H1 (cell line): ENCODE data around the gene MCF2L. TPM values are rescaled to one million over a fixed set of nuclear protein-coding genes. Genes with fewer than 3 reads are reported as not detected.

Source experiments
- CTCF ChIA-PET: fragments of 300-600 bp; sonication (Branson Sonifier 250); formaldehyde crosslinking; loops from one replicate; lab custom pipeline; 2021; ENCODE audit not compliant: partially characterized antibody; lab: Charles Lee
- POLR2A ChIA-PET: fragments of 300-600 bp; sonication (Branson Sonifier 250); formaldehyde crosslinking; loops from one replicate; lab custom pipeline; 2021; ENCODE audit warnings: inconsistent platforms; ENCODE audit not compliant: partially characterized antibody; lab: Charles Lee
- DNase-seq, 2 experiments: peaks; one replicate each; pipeline versions ENCODE4 v3.0.0 to v3.0.0-alpha.2; 2010 to 2022; ENCODE audit warnings: low spot score in 2 of 2, low read depth in 1 of 2, mixed read lengths in 1 of 2
- FAIRE-seq: peaks from 2 replicates; lab custom pipeline; 2011; peaks lifted over from hg19 to GRCh38; lab: Jason Lieb, UNC
- H2AFZ ChIP-seq: 2 replicates; pipeline ENCODE4 v1.8.1; 2012; ENCODE audit warnings: low read length, inconsistent platforms
- H2AK5ac ChIP-seq: 2 replicates; pipeline ENCODE4 v1.6.1; 2013; ENCODE audit warnings: low read depth, low read length
- H2BK120ac ChIP-seq: replicated peaks from 2 replicates; pipeline ENCODE3; 2013; ENCODE audit warnings: low read depth, low read length, inconsistent platforms
- H2BK12ac ChIP-seq: 2 replicates; pipeline ENCODE4 v1.6.1; 2013; ENCODE audit warnings: low read depth, low read length
- H2BK15ac ChIP-seq: 2 replicates; pipeline ENCODE4 v1.6.1; 2013; ENCODE audit warnings: low read length
- H2BK20ac ChIP-seq: 2 replicates; pipeline ENCODE4 v1.6.1; 2013; ENCODE audit warnings: low read length
- H2BK5ac ChIP-seq: 2 replicates; pipeline ENCODE4 v1.6.1; 2013; ENCODE audit warnings: low read depth, low read length
- H3K14ac ChIP-seq: 2 replicates; pipeline ENCODE4 v1.6.1; 2013; ENCODE audit warnings: inconsistent platforms; ENCODE audit not compliant: insufficient read length
- H3K18ac ChIP-seq: 2 replicates; pipeline ENCODE4 v1.6.1; 2013; ENCODE audit warnings: low read length; ENCODE audit errors: extremely low read depth
- H3K23ac ChIP-seq: 2 replicates; pipeline ENCODE4 v1.6.1; 2013; ENCODE audit warnings: inconsistent platforms; ENCODE audit not compliant: insufficient read length
- H3K23me2 ChIP-seq: 2 replicates; pipeline ENCODE4 v1.6.1; 2013; ENCODE audit warnings: low read depth, low read length
- H3K27ac ChIP-seq: 2 replicates; pipeline ENCODE4 v1.6.1; 2011; ENCODE audit warnings: low read depth, low read length, inconsistent platforms
- H3K27me3 ChIP-seq, 4 experiments: replicated peaks in 1 of 4; 1 replicate in 1 of 4; 2 replicates in 3 of 4; pipeline versions ENCODE4 v1.6.1 to v1.8.1; 2011 to 2013; ENCODE audit warnings: low read length in 3 of 4, mild to moderate bottlenecking in 3 of 4, inconsistent platforms in 2 of 4, mixed read lengths in 2 of 4, moderate library complexity in 1 of 4; ENCODE audit not compliant: control insufficient read depth in 3 of 4, insufficient read depth in 3 of 4; ENCODE audit errors: extremely low read depth in 1 of 4
- H3K36me3 ChIP-seq, 4 experiments: 2 replicates each; pipeline versions ENCODE4 v1.6.1 to v1.8.1; 2011 to 2013; ENCODE audit warnings: mild to moderate bottlenecking in 4 of 4, low read length in 3 of 4, moderate library complexity in 2 of 4, control low read depth in 1 of 4, inconsistent platforms in 1 of 4; ENCODE audit not compliant: insufficient read depth in 4 of 4, control insufficient read depth in 2 of 4
- H3K4ac ChIP-seq: replicated peaks from 2 replicates; pipeline ENCODE3; 2013; ENCODE audit warnings: low read length, low read depth, mixed read lengths, inconsistent platforms; ENCODE audit not compliant: insufficient read length
- H3K4me1 ChIP-seq, 4 experiments: replicated peaks in 1 of 4; 1 replicate in 1 of 4; 2 replicates in 3 of 4; pipeline versions ENCODE4 v1.6.1 to v1.8.1; 2011 to 2013; ENCODE audit warnings: low read length in 3 of 4, inconsistent platforms in 2 of 4, mixed read lengths in 1 of 4; ENCODE audit not compliant: insufficient read depth in 4 of 4, control insufficient read depth in 3 of 4
- H3K4me2 ChIP-seq, 2 experiments: 2 replicates each; pipeline versions ENCODE4 v1.6.1 to v1.8.1; 2011 to 2013; ENCODE audit warnings: low read depth in 2 of 2, low read length in 2 of 2, control low read depth in 1 of 2, inconsistent platforms in 1 of 2, mild to moderate bottlenecking in 1 of 2; ENCODE audit not compliant: insufficient read depth in 1 of 2
- H3K4me3 ChIP-seq, 4 experiments: fragments of 200-600, 300-600 bp in 1 of 4; sonication (generic), shearing (Covaris generic), sonication (Bioruptor Twin) in 1 of 4; 2 replicates each; pipeline versions ENCODE4 v1.5.1 to v1.8.1; 2011 to 2016; ENCODE audit warnings: low read length in 4 of 4, low read depth in 3 of 4, control low read depth in 2 of 4, inconsistent platforms in 2 of 4, mild to moderate bottlenecking in 2 of 4, mixed read lengths in 1 of 4, moderate library complexity in 1 of 4; ENCODE audit not compliant: insufficient read depth in 2 of 4; ENCODE audit errors: extremely low read depth in 1 of 4
- H3K56ac ChIP-seq: replicated peaks from 2 replicates; pipeline ENCODE3; 2013; ENCODE audit warnings: low read depth, mild to moderate bottlenecking, mixed read lengths, low read length, inconsistent platforms; ENCODE audit not compliant: insufficient read length
- H3K79me1 ChIP-seq: 2 replicates; pipeline ENCODE4 v1.6.1; 2013; ENCODE audit warnings: low read depth, low read length, control low read depth
- H3K79me2 ChIP-seq, 2 experiments: 2 replicates each; pipeline versions ENCODE4 v1.6.1 to v1.8.1; 2012 to 2013; ENCODE audit warnings: low read length in 2 of 2, mild to moderate bottlenecking in 2 of 2, inconsistent platforms in 1 of 2; ENCODE audit not compliant: insufficient read depth in 2 of 2, control insufficient read depth in 1 of 2
- H3K9ac ChIP-seq, 4 experiments: replicated peaks in 1 of 4; 1 replicate in 1 of 4; 2 replicates in 3 of 4; pipeline versions ENCODE4 v1.6.1 to v1.8.1; 2011 to 2013; ENCODE audit warnings: low read depth in 3 of 4, low read length in 3 of 4, control low read depth in 2 of 4, mild to moderate bottlenecking in 2 of 4, moderate library complexity in 2 of 4, inconsistent platforms in 1 of 4; ENCODE audit errors: extremely low read depth in 1 of 4
- H3K9me3 ChIP-seq, 2 experiments: 2 replicates each; pipeline versions ENCODE4 v1.6.1 to v1.8.1; 2012 to 2013; ENCODE audit warnings: mild to moderate bottlenecking in 2 of 2, moderate library complexity in 2 of 2, control low read depth in 1 of 2, inconsistent platforms in 1 of 2, low read depth in 1 of 2, low read length in 1 of 2, mixed read lengths in 1 of 2; ENCODE audit not compliant: insufficient read depth in 2 of 2
- H4K20me1 ChIP-seq, 2 experiments: replicated peaks in 1 of 2; 2 replicates each; pipeline versions ENCODE3 to v1.8.1; 2011 to 2013; ENCODE audit warnings: inconsistent platforms in 2 of 2, low read length in 2 of 2, mild to moderate bottlenecking in 1 of 2; ENCODE audit not compliant: insufficient read depth in 2 of 2, control insufficient read depth in 1 of 2
- H4K5ac ChIP-seq: 2 replicates; pipeline ENCODE4 v1.6.1; 2013; ENCODE audit warnings: low read length, low read depth, mixed read lengths, inconsistent platforms; ENCODE audit not compliant: insufficient read length
- H4K8ac ChIP-seq: 2 replicates; pipeline ENCODE4 v1.8.0; 2013; ENCODE audit warnings: mild to moderate bottlenecking, moderate library complexity, low read length, inconsistent platforms; ENCODE audit not compliant: insufficient read depth; ENCODE audit errors: extremely low read depth
- H4K91ac ChIP-seq: replicated peaks from 2 replicates; pipeline ENCODE3; 2013; ENCODE audit warnings: low read length, mixed read lengths, inconsistent platforms; ENCODE audit not compliant: insufficient read length
- CBX5 ChIP-seq: fragments of 300-800, 300-1000 bp; sonication (generic); IDR thresholded peaks from 2 replicates; pipeline ENCODE4 v1.7.1; 2016; ENCODE audit warnings: antibody characterized with exemption, low read length, low read depth
- CTCF ChIP-seq, 3 experiments: IDR thresholded peaks; 1 replicate in 2 of 3; 2 replicates in 1 of 3; pipeline versions ENCODE4 v1.5.1 to v1.6.1; 2011; ENCODE audit warnings: low read length in 3 of 3, mild to moderate bottlenecking in 3 of 3, inconsistent platforms in 2 of 3, low read depth in 1 of 3, moderate library complexity in 1 of 3; ENCODE audit not compliant: insufficient read depth in 1 of 3; ENCODE audit errors: control extremely low read depth in 1 of 3
- EZH2 ChIP-seq: fragments of 200-600 bp; sonication (generic); IDR thresholded peaks from 2 replicates; pipeline ENCODE4 v1.7.1; 2012; ENCODE audit warnings: low read depth, mild to moderate bottlenecking, moderate library complexity, low read length, inconsistent platforms; ENCODE audit not compliant: severe bottlenecking
- HDAC2 ChIP-seq, 2 experiments: fragments of 300-600 bp in 1 of 2; sonication (generic) in 1 of 2; IDR thresholded peaks; 2 replicates each; pipeline ENCODE4 v1.6.1; 2011 to 2012; ENCODE audit warnings: low read depth in 2 of 2, low read length in 2 of 2, mild to moderate bottlenecking in 2 of 2, moderate library complexity in 2 of 2, borderline replicate concordance in 1 of 2, inconsistent platforms in 1 of 2
- KDM5A ChIP-seq: fragments of 200-600 bp; IDR thresholded peaks from 2 replicates; pipeline ENCODE4 v1.7.1; 2012; ENCODE audit warnings: mild to moderate bottlenecking, low read length, inconsistent platforms, mixed read lengths
- NANOG ChIP-seq: IDR thresholded peaks from 2 replicates; pipeline ENCODE4 v1.6.1; 2011; ENCODE audit warnings: low read length, low read depth, mild to moderate bottlenecking, inconsistent platforms; ENCODE audit not compliant: insufficient read depth, poor library complexity, severe bottlenecking
- RXRA ChIP-seq: IDR thresholded peaks from 2 replicates; pipeline ENCODE4 v1.6.1; 2011; ENCODE audit warnings: low read depth, mild to moderate bottlenecking, low read length, moderate library complexity; ENCODE audit not compliant: insufficient read depth
- WGBS, 2 experiments: shearing (Covaris generic) in 1 of 2; methylation state at CpG; one replicate each; pipeline versions ENCODE4 v1.1.6 to v1.1.7; 2013 to 2015; ENCODE audit warnings: low lambda C conversion rate in 2 of 2, mixed read lengths in 2 of 2, inconsistent platforms in 1 of 2, low coverage in 1 of 2, missing lambda C conversion rate in 1 of 2; ENCODE audit not compliant: insufficient replicate concordance in 2 of 2, insufficient coverage in 1 of 2, insufficient read length in 1 of 2; ENCODE audit errors: extremely low coverage in 1 of 2, missing lambda C conversion rate in 1 of 2; 5-methylcytosine and 5-hydroxymethylcytosine counted together
- polyA plus RNA-seq, 7 experiments: library from polyadenylated mRNA; depleted of rRNA in 3 of 7; stranded (reverse) in 5 of 7; unstranded in 2 of 7; fragments of >200 nt in 5 of 7; fragments of 200-250 nt in 2 of 7; gene quantifications; 1 replicate in 5 of 7; 2 replicates in 1 of 7; 4 replicates in 1 of 7; pipeline versions ENCODE4 v1.2.1 to v1.2.3, GENCODE V29; 2011 to 2013; ENCODE audit warnings: missing spikeins in 2 of 7, mixed read lengths in 2 of 7
- total RNA-seq: library from RNA; stranded (reverse); fragmentation: NEBNext Ultra II Directional; extraction: Animal tissue kit (Norgen Biotek cat#: 25700); gene quantifications from 2 replicates; pipeline ENCODE4 v1.2.1, GENCODE V29; 2021

Gene MCF2L
- total and polyA plus RNA-seq, 2 of the 8 experiments (the other 6 are each of a cell fraction or from before 2014, with no cell fraction given), result 10.1 to 24.4 TPM

GRCh38 chr13:112984954-112985802, 16.2 kb downstream of the MCF2L start:
- H3K23ac ChIP-seq, result no peak overlapping the region
- ChIA-PET CTCF (interaction anchor here (0.7 to 5.6 kb wide), 11 partner anchors 10 to 111 kb away, joined by 3 to 33 read pairs (median 4); partner anchors contain the start of gene MCF2L), POLR2A (interaction anchor here (1.3 kb wide), 1 partner anchor 15 kb away, joined by 3 read pairs; no protein-coding TSS in a partner anchor)
- H3K56ac ChIP-seq, result no peak overlapping the region
- H3K27ac ChIP-seq, result 0 out of 2 replicates have a peak overlapping the region, but pooled peaks have one; percentile 7
- no peaks in the 10 kb centered on the region for H3K23me2 ChIP-seq
- H3K36me3 ChIP-seq, result no peaks in the 10 kb centered on the region
- no peak overlapping the region for H2AK5ac ChIP-seq
- no peak overlapping the region for H2BK20ac ChIP-seq
- FAIRE-seq (no peak), DNase-seq (no peak)
- H4K91ac ChIP-seq, result no peak overlapping the region
- H3K4me2 ChIP-seq, result no peak overlapping the region
- no peaks in the 10 kb centered on the region for H4K20me1 ChIP-seq
- H2BK120ac ChIP-seq, result no peak overlapping the region
- H3K14ac ChIP-seq, result no peak overlapping the region
- no peak overlapping the region for H3K4me3 ChIP-seq
- peak overlapping the region; percentile 53; the same call in 1 of the 2 replicates for H4K8ac ChIP-seq
- H3K4ac ChIP-seq, result no peak overlapping the region
- no peaks in the 10 kb centered on the region; the same call in 1 of the 2 replicates for H3K79me1 ChIP-seq
- WGBS, 2 experiments, result 91% methylated on average over 30 of the region's 30 CpGs; no CpG with 5 or more reads in 1 of the 2 experiments
- H2BK12ac ChIP-seq, result no peak overlapping the region
- H3K4me1 ChIP-seq, result peaks cover 0 to 4% (median under 1%) of the 10 kb centered on the region in 4 experiments; a peak in 2 of 7 replicates
- peak overlapping the region; percentile 8; the same call in 1 of the 2 replicates for H2BK5ac ChIP-seq
- H2BK15ac ChIP-seq, result peak overlapping the region; percentile 29; the same call in 1 of the 2 replicates
- H4K5ac ChIP-seq, result no peak overlapping the region
- H2AFZ ChIP-seq, result no peak overlapping the region
- peaks cover 6 to 20% of the 10 kb centered on the region in 2 experiments for H3K9me3 ChIP-seq
- H3K27me3 ChIP-seq, result no peaks in the 10 kb centered on the region
- H3K18ac ChIP-seq, result no peak overlapping the region
- no peak overlapping the region for H3K9ac ChIP-seq
- no peaks in the 10 kb centered on the region for H3K79me2 ChIP-seq
- no peak for TF ChIP-seq NANOG
- no peak for TF ChIP-seq CBX5
- no peak for TF ChIP-seq CTCF (IDR thresholded peaks at IDR 0.05; ENCODE audit: control extremely low read depth in 1 of 3, insufficient read depth in 1 of 3, low read depth in 1 of 3, low read length in 3 of 3)
- TF ChIP-seq KDM5A, result no peak
- TF ChIP-seq EZH2, result no peak
- TF ChIP-seq HDAC2 (IDR thresholded peaks at IDR 0.05; ENCODE audit: borderline replicate concordance in 1 of 2, low read depth in 2 of 2, low read length in 2 of 2), result no peak
- no peak for TF ChIP-seq RXRA
